ENCODE results near the gene PPP1R1A. TPM values are rescaled to one million over a fixed set of nuclear protein-coding genes. Genes with fewer than 3 reads are reported as not detected.

Gene PPP1R1A
- total RNA-seq, 1 experiment from 2014 or later: 8.5 TPM

DNA sequence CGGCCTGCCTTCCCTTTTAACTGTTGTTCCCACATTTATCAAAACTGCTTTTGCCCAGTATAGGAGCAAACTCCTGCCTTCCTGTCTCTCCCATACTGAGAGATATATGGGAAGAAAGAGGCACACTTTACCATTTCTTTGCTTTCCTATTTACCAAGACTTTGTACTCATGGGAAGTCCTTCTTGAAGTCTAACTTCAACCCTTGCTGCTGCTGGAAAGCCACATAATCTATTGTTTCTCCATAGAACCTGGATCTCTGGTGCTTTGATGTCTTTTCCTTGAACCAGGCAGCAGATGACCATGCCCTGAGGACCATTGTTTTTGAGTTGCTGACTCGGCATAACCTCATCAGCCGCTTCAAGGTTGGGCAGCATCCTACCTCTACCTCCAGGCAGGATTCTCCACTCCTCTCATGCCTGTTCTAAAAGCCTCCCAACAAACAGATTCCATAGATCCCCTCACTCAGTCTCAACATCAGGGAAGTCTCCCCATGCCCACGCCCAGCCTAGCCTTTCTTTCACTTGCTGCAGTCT is 18.4 kb downstream of the PPP1R1A start:
- Histone ChIP-seq H3K4me1 (ENCODE audit: insufficient read depth, low read length) (peaks cover 4% of the 10 kb centered on the region), H3K23ac (ENCODE audit: insufficient read length, low read depth, low read length) (no peak overlapping the region), H2BK12ac (ENCODE audit: insufficient read length, low read depth, low read length) (no peak overlapping the region), H2AFZ (ENCODE audit: low read length) (no peak overlapping the region), H4K5ac (ENCODE audit: insufficient read length, low read depth, low read length) (no peak overlapping the region), H3K9me3 (ENCODE audit: control insufficient read depth, low read depth, low read length) (no peaks in the 10 kb centered on the region), H3K27me3 (ENCODE audit: insufficient read depth, low read length) (no peaks in the 10 kb centered on the region; the same call in 1 of the 2 replicates), H3K79me2 (ENCODE audit: insufficient read depth, low read length) (no peaks in the 10 kb centered on the region), H3K14ac (ENCODE audit: insufficient read depth, low read length) (no peak overlapping the region), H3T11ph (ENCODE audit: low read length) (no peak overlapping the region), H2AK5ac (ENCODE audit: insufficient read length, low read length) (no peak overlapping the region), H3K4me2 (ENCODE audit: insufficient read depth, insufficient read length, low read length) (no peak overlapping the region), H3K9ac (ENCODE audit: extremely low read depth, insufficient read length, low read length) (no peak overlapping the region), H3K4ac (ENCODE audit: low read depth, low read length) (no peak overlapping the region), H4K20me1 (ENCODE audit: control insufficient read depth, insufficient read depth, insufficient read length) (peaks cover 2% of the 10 kb centered on the region), H3K23me2 (ENCODE audit: insufficient read length, low read depth, low read length, poor library complexity, severe bottlenecking) (no peaks in the 10 kb centered on the region), H2BK120ac (ENCODE audit: low read depth, low read length, poor library complexity, severe bottlenecking) (no peak overlapping the region), H4K8ac (replicated peaks; ENCODE audit: insufficient read length, low read depth, low read length) (no peak overlapping the region), H3K56ac (ENCODE audit: insufficient read length, low read depth, low read length) (no peak overlapping the region), H2BK20ac (ENCODE audit: low read depth, low read length, poor library complexity, severe bottlenecking) (no peak overlapping the region), H4K91ac (ENCODE audit: insufficient read length, low read depth, low read length) (no peak overlapping the region), H2BK15ac (ENCODE audit: low read depth, low read length) (no peak overlapping the region), H3K27ac (ENCODE audit: insufficient read length, low read depth, low read length) (no peak overlapping the region), H3K18ac (ENCODE audit: insufficient read length, low read depth, low read length) (no peak overlapping the region), H2BK5ac (ENCODE audit: insufficient read length, low read length) (no peak overlapping the region), H3K79me1 (ENCODE audit: insufficient read depth, low read depth, low read length, poor library complexity, severe bottlenecking) (no peaks in the 10 kb centered on the region)
- Mint-ChIP-seq H3K27me3 (ENCODE audit: low read depth) (peaks cover 76% of the 10 kb centered on the region), H3K9me3 (no peaks in the 10 kb centered on the region; a peak in 1 of 5 replicates), H3K4me1 (peaks cover 49 to 55% of the 10 kb centered on the region in 2 experiments), H3K36me3 (ENCODE audit: insufficient read depth in 1 of 3, low read depth in 3 of 3) (no peaks in the 10 kb centered on the region; a peak in 1 of 7 replicates), H3K4me3 (no peak overlapping the region), H3K27ac (no peak overlapping the region)
- WGBS (ENCODE audit: extremely low coverage, insufficient read length, low lambda C conversion rate): no CpG with 5 or more reads among the region's 4 CpGs
- TF ChIP-seq, protein P1, sequence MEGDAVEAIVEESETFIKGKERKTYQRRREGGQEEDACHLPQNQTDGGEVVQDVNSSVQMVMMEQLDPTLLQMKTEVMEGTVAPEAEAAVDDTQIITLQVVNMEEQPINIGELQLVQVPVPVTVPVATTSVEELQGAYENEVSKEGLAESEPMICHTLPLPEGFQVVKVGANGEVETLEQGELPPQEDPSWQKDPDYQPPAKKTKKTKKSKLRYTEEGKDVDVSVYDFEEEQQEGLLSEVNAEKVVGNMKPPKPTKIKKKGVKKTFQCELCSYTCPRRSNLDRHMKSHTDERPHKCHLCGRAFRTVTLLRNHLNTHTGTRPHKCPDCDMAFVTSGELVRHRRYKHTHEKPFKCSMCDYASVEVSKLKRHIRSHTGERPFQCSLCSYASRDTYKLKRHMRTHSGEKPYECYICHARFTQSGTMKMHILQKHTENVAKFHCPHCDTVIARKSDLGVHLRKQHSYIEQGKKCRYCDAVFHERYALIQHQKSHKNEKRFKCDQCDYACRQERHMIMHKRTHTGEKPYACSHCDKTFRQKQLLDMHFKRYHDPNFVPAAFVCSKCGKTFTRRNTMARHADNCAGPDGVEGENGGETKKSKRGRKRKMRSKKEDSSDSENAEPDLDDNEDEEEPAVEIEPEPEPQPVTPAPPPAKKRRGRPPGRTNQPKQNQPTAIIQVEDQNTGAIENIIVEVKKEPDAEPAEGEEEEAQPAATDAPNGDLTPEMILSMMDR (conservative IDR thresholded peaks at IDR 0.05): no peak
- no peak for DNase-seq
